Glutamatergic neuron (in vitro differentiated cells): ENCODE results near the gene LCOR. TPM values are rescaled to one million over a fixed set of nuclear protein-coding genes. Genes with fewer than 3 reads are reported as not detected.

Source experiments
- DNase-seq: peaks from one replicate; pipeline ENCODE4 v3.0.0; 2022
- H3K27ac Mint-ChIP-seq: one replicate; pipeline ENCODE4 v1.8.0; 2020; ENCODE audit warnings: mild to moderate bottlenecking, mixed read lengths, inconsistent platforms; ENCODE audit not compliant: unreplicated experiment
- H3K27me3 Mint-ChIP-seq: one replicate; pipeline ENCODE4 v1.8.0; 2020; ENCODE audit warnings: mild to moderate bottlenecking, moderate library complexity, mixed read lengths, inconsistent platforms; ENCODE audit not compliant: unreplicated experiment
- H3K36me3 Mint-ChIP-seq: one replicate; pipeline ENCODE4 v1.8.0; 2020; ENCODE audit warnings: mild to moderate bottlenecking, mixed read lengths, inconsistent platforms; ENCODE audit not compliant: unreplicated experiment
- H3K4me1 Mint-ChIP-seq: one replicate; pipeline ENCODE4 v1.8.0; 2020; ENCODE audit warnings: mild to moderate bottlenecking, low read depth, mixed read lengths, inconsistent platforms; ENCODE audit not compliant: unreplicated experiment
- H3K4me3 Mint-ChIP-seq: one replicate; pipeline ENCODE4 v1.8.0; 2020; ENCODE audit warnings: mild to moderate bottlenecking, mixed read lengths, inconsistent platforms; ENCODE audit not compliant: unreplicated experiment
- H3K9me3 Mint-ChIP-seq: one replicate; pipeline ENCODE4 v1.8.0; 2020; ENCODE audit warnings: mild to moderate bottlenecking, moderate library complexity, mixed read lengths, inconsistent platforms; ENCODE audit not compliant: unreplicated experiment
- CTCF ChIP-seq: fragments of 200-600 bp; sonication (generic); IDR thresholded peaks from one replicate; pipeline ENCODE4 v1.5.0; 2021; ENCODE audit not compliant: partially characterized antibody, unreplicated experiment
- total RNA-seq: library from RNA; stranded (reverse); fragmentation: NEBNext Ultra II Directional; extraction: Animal tissue kit (Norgen Biotek cat#: 25700); gene quantifications from one replicate; pipeline ENCODE4 v1.2.1, GENCODE V29; 2021; ENCODE audit not compliant: unreplicated experiment

Gene LCOR
- total RNA-seq, 1 donor from 2014 or later = 132 TPM

- no peak for TF ChIP-seq CTCF
- Mint-ChIP-seq H3K27me3 (peaks cover 2% of the 10 kb centered on the region), H3K4me1 (peaks cover 5% of the 10 kb centered on the region), H3K9me3 (no peaks in the 10 kb centered on the region), H3K36me3 (peaks cover 5% of the 10 kb centered on the region), H3K4me3 (no peak overlapping the region), H3K27ac (no peak overlapping the region)
- no peak for DNase-seq
Measured at GRCh38 chr10:96889415-96890171, 57.5 kb downstream of the LCOR start.

- H3K27me3 Mint-ChIP-seq = peaks cover 2% of the 10 kb centered on the region
- no peak overlapping the region for H3K4me3 Mint-ChIP-seq
- peaks cover 5% of the 10 kb centered on the region for H3K4me1 Mint-ChIP-seq
- H3K36me3 Mint-ChIP-seq = peaks cover 5% of the 10 kb centered on the region
- DNase-seq = no peak
- no peak for TF ChIP-seq CTCF
- H3K9me3 Mint-ChIP-seq = no peaks in the 10 kb centered on the region
- no peak overlapping the region for H3K27ac Mint-ChIP-seq
Measured at GRCh38 chr10:96890172-96890513, 58.0 kb downstream of the LCOR start.

GRCh38 chr10:96890580-96890979 lies 58.5 kb downstream of the LCOR start:
- peaks cover 5% of the 10 kb centered on the region for H3K4me1 Mint-ChIP-seq
- DNase-seq = no peak
- no peak for TF ChIP-seq CTCF
- H3K36me3 Mint-ChIP-seq = peaks cover 5% of the 10 kb centered on the region
- H3K27ac Mint-ChIP-seq = no peak overlapping the region
- no peak overlapping the region for H3K4me3 Mint-ChIP-seq
- no peaks in the 10 kb centered on the region for H3K9me3 Mint-ChIP-seq
- peaks cover 2% of the 10 kb centered on the region for H3K27me3 Mint-ChIP-seq

GRCh38 chr10:96891840-96892239 lies 59.7 kb downstream of the LCOR start:
- no peak for DNase-seq
- Mint-ChIP-seq H3K36me3 (peaks cover 5% of the 10 kb centered on the region), H3K4me1 (peaks cover 5% of the 10 kb centered on the region), H3K4me3 (no peak overlapping the region), H3K27me3 (peaks cover 2% of the 10 kb centered on the region), H3K27ac (no peak overlapping the region), H3K9me3 (no peaks in the 10 kb centered on the region)
- TF ChIP-seq CTCF = no peak

GRCh38 chr10:96895662-96896424 lies 63.7 kb downstream of the LCOR start:
- TF ChIP-seq CTCF = no peak
- no peak for DNase-seq
- peaks cover 2% of the 10 kb centered on the region for H3K27me3 Mint-ChIP-seq
- H3K36me3 Mint-ChIP-seq = peaks cover 5% of the 10 kb centered on the region
- H3K27ac Mint-ChIP-seq = no peak overlapping the region
- H3K4me1 Mint-ChIP-seq = peaks cover 11% of the 10 kb centered on the region
- no peak overlapping the region for H3K4me3 Mint-ChIP-seq
- no peaks in the 10 kb centered on the region for H3K9me3 Mint-ChIP-seq
